Esophagus squamous epithelium (tissue), 4 donors: ENCODE data around the gene ADAR.

Experiments
- POLR2A ChIP-seq, 4 donors: fragments of 450-650 bp; IDR thresholded peaks; one replicate each; pipeline ENCODE4 v1.6.1; 2017; ENCODE audit warnings: antibody characterized with exemption in 4 of 4, mild to moderate bottlenecking in 4 of 4, moderate library complexity in 3 of 4
- TF ChIP-seq, protein P1 (sequence below), 6 experiments: fragments of 450-650 bp in 4 of 6; fragments of 200-600 bp in 2 of 6; sonication (generic) in 2 of 6; IDR thresholded peaks; one replicate each; pipeline ENCODE4 v1.5.1; 2016 to 2019; ENCODE audit warnings: antibody characterized with exemption in 6 of 6, mild to moderate bottlenecking in 4 of 6, moderate library complexity in 4 of 6

DNA sequence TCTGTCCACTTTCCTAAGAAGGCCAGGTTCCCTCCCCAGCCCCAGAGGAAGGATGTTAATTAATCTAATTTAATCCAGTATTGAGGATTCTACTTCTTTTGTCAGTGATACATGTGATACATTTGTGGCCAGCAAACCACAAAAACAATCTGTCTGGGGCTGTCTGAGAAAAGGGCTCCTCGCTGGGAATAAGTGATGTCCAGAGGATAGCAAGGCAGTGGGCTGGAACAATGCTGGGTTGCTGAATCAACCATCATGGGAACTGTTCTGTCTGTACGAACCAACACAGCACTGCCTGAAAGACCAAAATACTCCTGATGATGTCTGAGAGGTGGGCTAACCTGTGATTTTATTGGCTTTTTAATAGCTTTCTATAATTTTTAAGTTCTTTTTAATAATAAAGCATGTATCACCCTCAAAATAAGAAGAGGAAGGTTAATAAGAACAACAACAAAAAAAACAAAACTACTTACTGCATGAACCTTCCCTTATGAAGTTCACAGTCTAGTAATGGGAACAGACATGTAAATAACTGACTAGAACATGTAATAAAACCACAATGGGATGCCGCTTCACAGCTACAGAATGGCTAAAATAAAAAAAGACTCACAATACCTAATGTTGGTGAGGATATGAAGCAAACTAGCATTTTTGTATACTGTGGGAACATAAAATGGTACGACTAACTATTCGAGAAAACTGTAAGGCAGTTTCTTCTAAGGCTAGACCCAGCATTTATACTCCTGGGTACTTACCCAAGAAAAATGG lies 11.4 kb upstream of the ADAR start:
- TF ChIP-seq, protein P1, sequence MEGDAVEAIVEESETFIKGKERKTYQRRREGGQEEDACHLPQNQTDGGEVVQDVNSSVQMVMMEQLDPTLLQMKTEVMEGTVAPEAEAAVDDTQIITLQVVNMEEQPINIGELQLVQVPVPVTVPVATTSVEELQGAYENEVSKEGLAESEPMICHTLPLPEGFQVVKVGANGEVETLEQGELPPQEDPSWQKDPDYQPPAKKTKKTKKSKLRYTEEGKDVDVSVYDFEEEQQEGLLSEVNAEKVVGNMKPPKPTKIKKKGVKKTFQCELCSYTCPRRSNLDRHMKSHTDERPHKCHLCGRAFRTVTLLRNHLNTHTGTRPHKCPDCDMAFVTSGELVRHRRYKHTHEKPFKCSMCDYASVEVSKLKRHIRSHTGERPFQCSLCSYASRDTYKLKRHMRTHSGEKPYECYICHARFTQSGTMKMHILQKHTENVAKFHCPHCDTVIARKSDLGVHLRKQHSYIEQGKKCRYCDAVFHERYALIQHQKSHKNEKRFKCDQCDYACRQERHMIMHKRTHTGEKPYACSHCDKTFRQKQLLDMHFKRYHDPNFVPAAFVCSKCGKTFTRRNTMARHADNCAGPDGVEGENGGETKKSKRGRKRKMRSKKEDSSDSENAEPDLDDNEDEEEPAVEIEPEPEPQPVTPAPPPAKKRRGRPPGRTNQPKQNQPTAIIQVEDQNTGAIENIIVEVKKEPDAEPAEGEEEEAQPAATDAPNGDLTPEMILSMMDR (IDR thresholded peaks at IDR 0.05): no peak
- no peak for TF ChIP-seq POLR2A (IDR thresholded peaks at IDR 0.05)
